Left hindlimb (tissue), 1 donor: ENCODE measurements around the gene GIPC2.

Experiments used
- DNase-seq: peaks from one replicate; pipeline ENCODE4 v3.0.0-alpha.2; 2018

GIPC2 gene

GRCh38 chr1:78153092-78153736 is 107.4 kb downstream of the GIPC2 start:
- DNase-seq, result no peak

- no peak for DNase-seq
These were observed 109.4 kb downstream of the GIPC2 start for GRCh38 chr1:78155121-78155520.

GRCh38 chr1:78156805-78157521 is 111.2 kb downstream of the GIPC2 start:
- no peak for DNase-seq

GRCh38 chr1:78165816-78166215 is 120.0 kb downstream of the GIPC2 start:
- no peak for DNase-seq

- DNase-seq, result no peak
These were observed 122.5 kb downstream of the GIPC2 start for GRCh38 chr1:78168306-78168705.

- no peak for DNase-seq
These were observed 125.1 kb downstream of the GIPC2 start for GRCh38 chr1:78170859-78171258.

- no peak for DNase-seq
These were observed 126.2 kb downstream of the GIPC2 start for GRCh38 chr1:78171736-78172590.

- no peak for DNase-seq
These were observed 130.7 kb downstream of the GIPC2 start for GRCh38 chr1:78176448-78176847.

GRCh38 chr1:78177708-78178270 is 132.0 kb downstream of the GIPC2 start:
- DNase-seq, result no peak

GRCh38 chr1:78178816-78179215 is 133.1 kb downstream of the GIPC2 start:
- no peak for DNase-seq

GRCh38 chr1:78184460-78185072 is 138.8 kb downstream of the GIPC2 start:
- DNase-seq, result no peak
